Activated effector memory CD4-positive, alpha-beta T cell treated with anti-CD3 and anti-CD28 coated beads, Interleukin-2, amount 50 U/mL, for 16 hours (primary cell): ENCODE data around the gene CFAP99.
A peak's percentile ranks its signal among the peaks of the same experiment; 100 is the strongest.

Source experiments
- DNase-seq: peaks from one replicate; pipeline ENCODE4 v3.0.0-alpha.2; 2020

The CFAP99 gene

GRCh38 chr4:2478229-2478628, 59.5 kb downstream of the CFAP99 start:
- no peak for DNase-seq

GRCh38 chr4:2480649-2481048, 61.9 kb downstream of the CFAP99 start:
- no peak for DNase-seq

- no peak for DNase-seq
Measured at GRCh38 chr4:2482192-2482591, 63.4 kb downstream of the CFAP99 start.

GRCh38 chr4:2482693-2483092, 63.9 kb downstream of the CFAP99 start:
- DNase-seq, result no peak

GRCh38 chr4:2483237-2483636, 64.5 kb downstream of the CFAP99 start:
- no peak for DNase-seq

GRCh38 chr4:2484185-2484584, 65.4 kb downstream of the CFAP99 start:
- no peak for DNase-seq

- peak; percentile 85 for DNase-seq
Measured at GRCh38 chr4:2484993-2485392, 66.2 kb downstream of the CFAP99 start.

GRCh38 chr4:2485956-2486355, 67.2 kb downstream of the CFAP99 start:
- DNase-seq, result no peak

- no peak for DNase-seq
Measured at GRCh38 chr4:2486981-2487380, 68.2 kb downstream of the CFAP99 start.

- DNase-seq, result no peak
Measured at GRCh38 chr4:2487632-2488031, 68.9 kb downstream of the CFAP99 start.

- DNase-seq, result no peak
Measured at GRCh38 chr4:2489081-2489805, 70.5 kb downstream of the CFAP99 start.

- no peak for DNase-seq
Measured at GRCh38 chr4:2489841-2490552, 71.2 kb downstream of the CFAP99 start.

GRCh38 chr4:2492970-2493369, 74.2 kb downstream of the CFAP99 start:
- no peak for DNase-seq

GRCh38 chr4:2494992-2495391, 76.2 kb downstream of the CFAP99 start:
- DNase-seq, result no peak

GRCh38 chr4:2497324-2497723, 78.6 kb downstream of the CFAP99 start:
- DNase-seq, result no peak

- DNase-seq, result no peak
Measured at GRCh38 chr4:2497931-2498330, 79.2 kb downstream of the CFAP99 start.

- DNase-seq, result no peak
Measured at GRCh38 chr4:2500547-2500946, 81.8 kb downstream of the CFAP99 start.

- DNase-seq, result no peak
Measured at GRCh38 chr4:2501034-2501594, 82.4 kb downstream of the CFAP99 start.

GRCh38 chr4:2503809-2504208, 85.1 kb downstream of the CFAP99 start:
- DNase-seq, result no peak

- DNase-seq, result no peak
Measured at GRCh38 chr4:2507259-2507658, 88.5 kb downstream of the CFAP99 start.

GRCh38 chr4:2507855-2508254, 89.1 kb downstream of the CFAP99 start:
- no peak for DNase-seq

GRCh38 chr4:2510351-2511259, 91.8 kb downstream of the CFAP99 start:
- DNase-seq, result no peak

- DNase-seq, result no peak
Measured at GRCh38 chr4:2511645-2512131, 92.9 kb downstream of the CFAP99 start.
